Stromal cell of bone marrow (primary cell): ENCODE measurements around the gene TSSK3.
"Not testable (repeated sequence)": the region's sequence is repeated elsewhere in the genome, so short reads cannot be mapped to it uniquely, and the experiment has no call there.

Experiments used
- DNase-seq: peaks from one replicate; pipeline ENCODE4 v3.0.0-alpha.2; 2012; ENCODE audit warnings: low read depth

The TSSK3 gene

GRCh38 chr1:32363713-32364112, 1.4 kb downstream of the TSSK3 start:
- DNase-seq = no peak

- DNase-seq = no peak
These were observed 2.5 kb downstream of the TSSK3 start for GRCh38 chr1:32364836-32365235.

GRCh38 chr1:32365445-32365844, 3.1 kb downstream of the TSSK3 start:
- DNase-seq = no peak

- no peak for DNase-seq
These were observed 5.7 kb downstream of the TSSK3 start for GRCh38 chr1:32367912-32368635.

GRCh38 chr1:32372149-32372756, 9.9 kb downstream of the TSSK3 start:
- no peak for DNase-seq

- DNase-seq = no peak
These were observed 11.8 kb downstream of the TSSK3 start for GRCh38 chr1:32373996-32374592.

GRCh38 chr1:32376199-32376598, 13.9 kb downstream of the TSSK3 start:
- no peak for DNase-seq

- DNase-seq = no peak
These were observed 15.3 kb downstream of the TSSK3 start for GRCh38 chr1:32377541-32378220.

- DNase-seq = no peak
These were observed 17.7 kb downstream of the TSSK3 start for GRCh38 chr1:32380057-32380456.

GRCh38 chr1:32386676-32387392, 24.5 kb downstream of the TSSK3 start:
- DNase-seq = no peak

GRCh38 chr1:32388641-32389040, 26.3 kb downstream of the TSSK3 start:
- no peak for DNase-seq

- DNase-seq = no peak
These were observed 28.8 kb downstream of the TSSK3 start for GRCh38 chr1:32390904-32391870.

GRCh38 chr1:32392325-32392724, 30.0 kb downstream of the TSSK3 start:
- no peak for DNase-seq

GRCh38 chr1:32393136-32393535, 30.8 kb downstream of the TSSK3 start:
- peak; percentile 16 for DNase-seq

- DNase-seq = peak; percentile 15
These were observed 31.4 kb downstream of the TSSK3 start for GRCh38 chr1:32393832-32394140.

GRCh38 chr1:32394141-32394889, 32.0 kb downstream of the TSSK3 start, which contains the start of gene BSDC1:
TSS of gene BSDC1 (minus strand) at chr1:32394441. CDS start at chr1:32394414, 27 bp downstream.
- peak; percentile 98 for DNase-seq

- peak; percentile 7 for DNase-seq
These were observed 32.6 kb downstream of the TSSK3 start for GRCh38 chr1:32394890-32395432.

- not testable (repeated sequence) for DNase-seq
These were observed 34.2 kb downstream of the TSSK3 start for GRCh38 chr1:32396524-32396923.

GRCh38 chr1:32398401-32398800, 36.1 kb downstream of the TSSK3 start:
- no peak for DNase-seq

- no peak for DNase-seq
These were observed 37.5 kb downstream of the TSSK3 start for GRCh38 chr1:32399843-32400242.
